ENCODE data around the gene DLG5.
A peak's percentile ranks its signal among the peaks of the same experiment; 100 is the strongest.

Gene DLG5

DNA sequence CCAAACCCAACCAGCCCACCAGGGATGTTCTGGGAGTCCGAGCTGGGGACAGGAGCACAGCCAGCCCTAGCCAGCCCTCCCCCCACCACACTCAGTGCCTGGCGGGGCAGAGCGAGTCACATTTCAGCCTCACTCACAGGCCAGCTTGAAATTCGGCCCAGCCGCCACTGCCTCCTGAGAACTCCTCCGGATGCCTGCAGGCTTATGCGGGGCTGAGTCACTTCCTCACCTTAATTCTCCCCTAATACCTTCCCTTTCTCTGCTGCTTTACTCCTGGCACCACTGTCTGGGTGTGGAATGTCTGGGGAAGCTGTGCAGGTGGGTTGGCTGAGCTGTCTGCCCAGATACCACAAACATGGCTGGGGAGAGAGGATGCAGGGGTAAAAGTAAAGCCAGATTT is 22.6 kb upstream of the DLG5 start:
- no peak for DNase-seq (ENCODE audit: low read depth in 2 of 2)

DNA sequence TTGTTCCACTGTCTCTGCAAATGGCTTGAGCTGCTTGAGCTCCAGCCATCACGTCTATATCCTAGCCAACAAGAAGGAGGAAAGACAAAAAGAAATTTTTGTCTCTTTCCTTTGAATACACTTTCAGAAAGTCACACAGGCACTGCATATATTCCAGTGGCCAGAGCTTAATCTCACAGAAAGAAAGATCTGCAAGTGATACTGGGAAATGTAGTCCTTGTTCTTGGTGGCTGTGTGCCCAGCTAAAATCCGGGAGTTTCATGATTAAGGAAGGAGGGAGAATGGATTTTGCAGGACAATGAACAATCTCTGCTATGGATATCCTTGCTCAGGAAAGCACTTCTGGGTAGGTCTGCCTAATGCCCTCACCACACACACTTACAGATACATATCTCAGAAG is 19.5 kb upstream of the DLG5 start:
- DNase-seq (ENCODE audit: low read depth in 2 of 2), result no peak

DNA sequence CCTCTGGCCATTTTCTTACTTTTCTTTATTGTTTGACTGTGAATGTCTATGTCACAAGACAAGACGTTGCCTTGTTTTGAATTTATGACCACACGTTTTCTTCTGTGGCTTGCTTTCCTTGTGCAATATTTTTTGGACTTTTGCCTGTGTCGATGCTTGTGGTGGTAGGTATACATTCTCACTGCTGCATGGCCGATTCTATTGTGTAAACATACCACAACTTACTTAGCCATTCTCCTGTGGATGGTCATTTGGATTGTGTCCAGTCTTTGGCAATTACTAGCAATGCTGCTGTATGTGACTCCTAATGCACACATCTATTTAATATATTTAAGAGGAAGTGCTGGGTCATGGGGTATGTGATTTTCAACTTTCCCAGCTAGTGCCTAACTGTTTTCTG is 18.0 kb upstream of the DLG5 start:
- no peak for DNase-seq (ENCODE audit: low read depth in 2 of 2)

DNA sequence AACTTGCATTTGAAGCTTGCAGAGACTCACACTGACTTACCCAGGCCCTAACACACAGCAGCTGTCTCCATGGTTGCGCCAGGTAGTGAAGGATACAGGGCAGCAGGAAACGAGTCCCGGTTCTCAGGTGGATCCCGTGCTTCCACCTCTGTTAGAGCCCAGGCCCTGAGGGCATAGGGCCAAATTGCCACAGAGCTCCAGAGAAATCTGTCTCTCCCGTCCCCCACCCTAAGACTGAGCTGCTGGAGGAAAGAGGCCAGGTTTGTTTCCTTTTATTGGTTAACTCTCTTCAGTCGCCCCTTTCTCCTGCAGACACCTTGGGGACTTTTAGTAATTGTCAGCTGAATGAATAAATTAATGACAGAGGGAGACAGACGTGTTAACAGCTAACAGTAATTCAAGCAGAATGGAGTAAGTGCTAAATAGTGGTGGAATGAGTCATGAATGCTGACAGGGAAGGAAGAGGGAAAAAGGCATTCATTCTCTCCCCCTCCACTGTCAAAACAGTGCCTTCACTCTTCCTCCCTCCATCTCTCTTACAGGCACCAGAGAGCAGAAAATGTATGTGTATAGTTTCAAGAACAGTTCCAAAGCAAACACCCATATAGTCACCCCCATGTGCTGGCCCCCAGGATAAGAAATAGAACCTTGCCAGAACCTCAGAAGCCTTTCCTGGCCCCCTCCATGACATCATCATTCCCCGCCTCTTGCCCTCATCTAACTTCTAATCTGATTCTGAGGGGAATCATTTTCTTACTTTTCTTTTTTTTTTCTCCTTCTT is 16.8 kb upstream of the DLG5 start:
- DNase-seq (ENCODE audit: low read depth in 2 of 2), result no peak

DNA sequence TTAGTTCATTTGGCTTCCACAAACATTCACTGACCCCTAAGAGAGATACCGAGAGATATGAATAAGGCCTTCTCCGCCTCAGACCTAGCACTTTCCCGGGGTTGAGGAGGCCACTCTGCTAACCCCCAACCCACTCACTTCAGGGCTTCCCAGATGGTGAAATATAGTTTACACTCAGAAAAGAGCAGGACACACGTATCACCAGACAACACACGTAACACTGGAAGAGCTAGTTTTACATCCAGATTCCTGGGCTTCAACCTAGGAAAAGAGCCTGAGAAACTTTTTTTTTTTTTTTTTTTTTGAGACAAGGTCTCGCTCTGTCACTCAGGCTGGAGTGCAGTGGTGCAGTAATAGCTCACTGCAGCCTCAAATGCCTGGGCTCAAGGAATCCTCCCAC is 15.2 kb upstream of the DLG5 start:
- DNase-seq (ENCODE audit: low read depth in 2 of 2), result no peak

DNA sequence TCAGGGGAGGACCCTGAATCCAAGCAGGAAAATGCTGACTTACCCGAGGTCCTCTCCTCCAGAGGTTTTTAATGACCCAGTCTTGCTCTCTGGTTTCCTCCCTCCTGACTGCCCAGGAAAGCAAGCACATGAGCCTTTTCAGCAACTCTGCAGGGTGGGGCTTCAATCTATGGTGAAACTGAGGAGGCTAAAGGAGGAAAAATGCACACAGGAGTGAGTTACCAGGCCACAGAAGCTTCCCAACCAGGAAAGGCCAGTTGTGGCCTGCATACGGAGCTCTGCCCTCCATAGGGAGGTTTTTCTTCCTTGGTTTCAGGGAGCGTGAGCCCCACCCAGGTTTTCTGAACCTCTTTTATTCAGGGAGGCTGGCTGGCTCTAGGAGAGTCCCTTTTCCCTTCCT is 14.1 kb upstream of the DLG5 start:
- no peak for DNase-seq (ENCODE audit: low read depth in 2 of 2)

DNA sequence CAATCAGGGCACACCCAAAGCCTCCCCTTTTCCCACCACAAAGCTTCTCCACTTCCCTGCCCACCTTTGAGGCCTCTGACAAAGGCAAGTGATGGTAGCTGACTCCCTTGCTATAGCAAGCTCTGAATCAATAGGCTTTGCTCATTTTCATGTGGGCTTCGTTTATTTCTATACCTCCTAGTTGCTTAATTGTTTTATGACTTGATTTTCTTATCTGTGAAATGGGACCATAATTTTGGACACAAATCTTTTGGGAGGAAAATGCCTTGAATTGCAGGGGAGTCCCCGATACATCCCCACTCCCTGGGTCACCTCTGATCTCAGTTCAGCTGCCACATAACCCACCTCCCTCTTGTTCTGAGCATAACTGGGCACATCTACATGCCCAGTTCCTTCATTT is 13.7 kb upstream of the DLG5 start:
- DNase-seq (ENCODE audit: low read depth in 2 of 2), result no peak

DNA sequence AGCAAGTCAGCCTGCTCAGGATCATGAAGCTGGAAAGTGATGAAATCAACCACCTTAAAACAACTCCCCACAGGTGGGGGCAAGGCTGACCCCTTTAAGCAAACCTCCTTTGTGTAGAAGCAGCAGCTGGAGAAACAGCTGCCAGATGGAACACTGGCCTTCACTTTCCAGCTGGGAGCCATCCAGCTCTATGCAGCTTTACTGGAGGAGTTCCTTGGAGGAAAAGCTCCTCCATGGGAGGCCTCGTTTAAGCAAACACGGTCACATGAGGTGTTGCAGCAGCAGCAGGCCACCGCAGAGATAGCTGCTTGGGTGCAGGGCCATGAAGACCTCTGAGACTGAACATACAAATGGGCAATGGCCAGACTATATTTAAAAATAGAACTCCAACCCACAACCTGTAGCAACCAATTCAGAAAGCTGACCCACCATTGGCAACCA is 13.0 kb upstream of the DLG5 start:
- no peak for DNase-seq (ENCODE audit: low read depth in 2 of 2)

DNA sequence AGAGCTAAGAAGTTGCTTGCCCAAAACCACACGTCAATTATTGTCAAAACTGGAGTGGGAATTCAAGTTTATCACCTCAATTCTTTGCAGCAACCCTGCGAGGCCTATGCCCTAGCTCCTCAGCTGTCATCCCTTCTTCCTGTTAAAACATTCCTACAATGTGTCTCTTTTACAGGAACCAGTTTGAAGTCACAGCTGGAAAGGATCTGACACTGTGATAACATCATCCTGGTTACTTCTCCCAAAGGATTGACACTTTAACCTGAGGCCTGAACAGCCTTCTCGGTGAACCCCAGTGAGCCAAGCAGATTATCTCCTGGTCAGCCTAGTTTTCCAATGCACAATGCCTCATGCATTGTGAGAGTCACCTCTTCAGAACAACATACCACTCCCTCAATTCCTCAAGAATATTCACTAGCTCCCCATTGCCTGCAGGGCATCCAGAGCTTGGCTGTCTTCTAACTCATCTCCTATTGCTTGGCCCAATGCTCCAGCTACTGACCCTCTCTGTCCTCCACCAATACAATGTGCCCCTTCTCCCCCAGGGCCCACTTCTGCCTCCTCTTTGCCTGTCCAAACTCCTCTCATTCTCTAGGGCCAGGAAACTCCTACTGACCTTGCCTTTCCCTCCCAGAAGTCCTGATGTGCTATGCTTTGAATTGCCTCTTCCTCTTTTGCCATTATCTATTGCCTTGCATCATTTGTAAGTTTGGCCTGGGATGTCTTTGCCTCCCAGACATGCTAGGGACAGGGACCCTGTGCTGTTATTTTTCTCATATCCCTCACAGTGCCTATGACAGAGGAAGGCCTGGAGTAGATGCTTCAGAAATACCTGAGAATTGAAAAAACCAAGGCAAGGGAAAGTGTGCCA is 10.4 kb upstream of the DLG5 start:
- DNase-seq (ENCODE audit: low read depth in 2 of 2), result no peak

DNA sequence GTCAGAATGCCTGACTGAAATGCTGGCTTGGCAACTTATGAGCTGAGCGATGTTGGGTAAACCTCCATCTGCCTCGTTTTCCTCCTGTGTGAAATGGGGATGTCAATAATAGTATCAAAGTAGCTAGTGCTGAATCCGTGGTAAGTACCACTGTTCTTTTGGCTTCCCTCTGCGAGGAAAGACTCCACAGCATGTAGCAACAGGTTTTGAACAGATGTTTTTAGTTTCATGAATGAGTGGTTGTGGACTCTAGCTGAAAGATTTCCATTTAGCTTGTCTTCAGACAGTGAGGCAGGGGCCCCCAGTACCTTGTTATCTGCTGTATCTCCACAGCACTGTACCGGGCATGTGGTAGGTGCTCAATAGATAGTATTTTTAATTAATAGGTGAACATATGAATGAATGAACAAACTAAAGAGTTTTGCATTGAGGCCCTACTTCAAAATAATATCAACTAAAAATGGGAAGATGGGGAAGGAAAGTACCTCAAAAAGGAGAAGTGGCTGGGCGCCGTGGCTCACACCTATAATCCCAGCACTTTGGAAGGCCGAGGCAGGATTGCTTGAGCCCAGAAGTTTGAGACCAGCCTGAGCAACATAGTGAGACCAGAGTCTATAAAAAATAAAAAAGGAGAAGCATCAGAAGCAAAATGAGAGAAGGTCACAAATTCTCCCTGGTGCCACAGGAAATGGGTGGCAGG is 5.6 kb upstream of the DLG5 start:
- DNase-seq (ENCODE audit: low read depth in 2 of 2), result no peak

DNA sequence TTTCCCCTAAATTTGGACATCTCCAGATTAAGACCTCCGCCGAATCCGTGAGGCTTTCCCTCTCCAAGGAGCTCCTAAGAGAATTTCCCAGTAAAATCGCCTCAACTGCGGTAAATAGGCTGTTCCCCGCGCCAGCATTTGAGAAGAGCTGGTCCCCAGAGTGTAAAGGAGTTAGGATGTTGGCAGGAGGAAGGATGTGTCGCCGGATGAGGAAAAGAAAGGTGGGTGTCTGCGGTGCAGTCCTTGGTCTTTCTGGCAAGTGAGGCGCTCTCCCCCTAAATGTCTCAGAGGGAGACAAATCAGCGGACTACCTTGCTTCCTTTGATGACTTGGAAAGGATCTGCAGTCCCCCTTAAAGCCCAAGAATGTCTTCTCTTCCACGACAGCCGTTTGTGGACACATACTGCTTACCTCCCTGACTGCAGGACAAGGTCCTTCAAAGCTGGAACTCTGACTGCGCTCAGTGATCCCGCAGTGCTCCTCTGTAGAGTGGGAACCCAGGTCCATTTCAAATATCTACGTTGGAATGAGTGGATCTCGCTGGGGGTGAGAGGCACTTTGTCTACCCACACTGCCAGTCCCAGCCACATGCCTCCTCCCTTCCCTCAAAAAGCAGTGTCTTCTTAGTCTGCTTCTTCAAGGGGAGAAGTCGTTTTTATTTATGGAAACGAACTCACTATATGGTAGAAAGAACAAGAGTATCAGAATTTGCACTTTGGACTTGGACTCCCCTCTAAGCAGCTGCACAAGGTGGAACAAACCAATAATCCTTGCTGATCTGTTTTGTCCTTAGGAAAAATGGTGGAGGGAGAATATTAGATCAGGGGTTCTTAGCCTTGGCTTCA is 1.1 kb upstream of the DLG5 start:
- no peak for DNase-seq (ENCODE audit: low read depth in 2 of 2)

DNA sequence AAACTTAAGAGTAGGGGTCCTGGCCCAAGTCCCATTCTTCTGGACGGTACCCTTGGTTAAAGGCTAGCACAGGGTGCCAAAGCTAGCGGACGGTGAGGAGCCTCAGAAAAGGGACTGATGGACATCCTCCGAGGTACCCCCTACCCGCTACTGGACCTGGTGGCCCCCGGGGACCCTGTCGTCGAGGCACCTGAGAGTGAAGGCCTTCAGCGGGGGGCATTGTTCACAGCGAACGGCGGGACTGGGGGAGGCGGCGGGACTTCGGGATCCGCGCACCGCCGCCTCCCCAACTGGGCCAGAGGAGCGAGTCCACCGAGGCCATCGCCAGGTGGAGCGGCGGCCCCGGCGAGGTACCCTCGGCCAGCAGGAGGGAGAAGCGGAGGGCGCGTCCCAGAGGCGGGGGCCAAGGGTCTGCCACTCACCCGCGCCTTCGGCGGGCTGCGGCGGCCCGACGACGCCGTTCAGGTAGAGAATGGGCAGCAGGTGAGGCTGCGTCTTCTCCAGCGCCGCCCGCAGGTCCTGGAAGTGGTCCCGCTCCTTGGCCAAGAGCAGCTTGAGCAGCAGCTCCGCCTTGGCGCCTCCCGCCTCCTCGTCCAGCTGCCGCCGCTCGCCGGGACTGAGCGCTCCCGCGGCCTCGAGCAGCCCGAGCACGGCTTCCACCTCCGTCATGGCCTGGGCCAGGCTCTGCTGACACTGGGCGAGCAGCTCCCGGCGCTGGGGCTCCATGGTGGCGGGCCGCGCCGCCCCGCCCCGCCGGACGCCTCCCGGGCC is 575 bp downstream of the DLG5 start:
- peak in 1 of 2 donors; percentile 1 for DNase-seq (ENCODE audit: low read depth in 2 of 2)

DNA sequence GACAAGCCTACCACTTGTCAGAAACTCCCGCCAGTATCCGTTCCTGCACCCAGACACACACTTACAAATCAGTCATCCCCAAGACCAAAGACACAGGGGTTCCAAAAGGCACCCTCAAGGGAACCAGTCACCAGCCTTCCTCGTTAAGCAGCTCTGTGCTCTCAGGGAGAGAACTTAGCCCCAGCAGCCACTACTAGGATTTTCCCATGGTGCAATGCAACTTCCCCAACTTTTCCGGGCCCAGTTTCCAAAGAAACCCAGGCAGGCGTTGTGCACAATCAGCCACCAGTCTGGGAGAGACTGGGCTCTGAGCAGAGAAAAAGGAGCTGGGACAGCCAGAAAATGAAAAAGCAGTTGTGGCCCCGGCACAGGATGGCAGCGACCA is 1.2 kb downstream of the DLG5 start:
- DNase-seq (ENCODE audit: low read depth in 2 of 2), result no peak

DNA sequence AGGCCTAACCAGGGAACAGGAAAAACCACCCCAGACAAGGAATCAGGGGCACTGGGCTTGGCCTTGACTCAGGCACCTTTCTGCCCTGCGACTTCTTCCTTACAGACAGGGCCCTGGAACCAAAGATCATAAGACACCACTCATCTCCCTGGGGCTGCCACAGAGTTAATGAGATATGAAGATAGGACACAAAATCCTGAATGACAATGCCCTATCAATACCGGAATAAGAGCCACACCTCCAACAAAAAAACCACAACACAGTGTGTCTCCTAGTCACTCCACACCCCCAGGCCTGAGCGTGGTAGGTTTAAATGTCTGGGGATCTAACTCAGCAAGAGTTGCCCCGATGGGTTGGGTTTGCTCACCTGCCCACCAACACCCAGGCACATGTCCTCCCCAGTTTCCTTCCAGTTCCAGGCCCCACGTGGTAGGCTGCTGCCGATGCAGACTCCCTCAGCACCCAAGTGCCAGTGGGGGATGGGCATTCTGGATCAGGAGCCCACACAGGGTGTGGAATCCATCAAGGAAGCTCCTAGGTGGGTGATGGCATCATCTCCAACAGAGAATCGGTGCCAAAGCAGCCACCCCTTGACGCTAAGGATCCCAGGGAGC is 3.9 kb downstream of the DLG5 start:
- no peak for DNase-seq (ENCODE audit: low read depth in 2 of 2)

DNA sequence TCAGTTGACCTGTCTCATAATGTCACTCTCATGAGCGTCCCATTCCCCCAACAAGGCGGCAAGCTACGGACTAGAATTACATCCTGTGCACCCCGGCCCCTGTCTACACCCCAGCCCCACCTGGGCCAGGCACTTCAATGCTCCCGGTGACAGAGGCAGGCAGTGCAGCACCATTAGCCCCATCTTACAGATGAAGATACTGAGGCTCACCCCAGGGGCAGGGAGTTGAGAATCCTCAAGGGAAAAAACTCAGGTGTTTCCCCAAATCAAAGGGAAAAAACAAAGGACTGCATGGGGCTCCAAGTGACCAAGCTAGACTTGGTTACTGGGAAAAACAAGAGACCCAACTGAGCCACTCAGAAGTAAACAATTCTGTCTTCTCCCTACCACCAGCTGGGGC is 4.5 kb downstream of the DLG5 start:
- DNase-seq (ENCODE audit: low read depth in 2 of 2), result no peak

DNA sequence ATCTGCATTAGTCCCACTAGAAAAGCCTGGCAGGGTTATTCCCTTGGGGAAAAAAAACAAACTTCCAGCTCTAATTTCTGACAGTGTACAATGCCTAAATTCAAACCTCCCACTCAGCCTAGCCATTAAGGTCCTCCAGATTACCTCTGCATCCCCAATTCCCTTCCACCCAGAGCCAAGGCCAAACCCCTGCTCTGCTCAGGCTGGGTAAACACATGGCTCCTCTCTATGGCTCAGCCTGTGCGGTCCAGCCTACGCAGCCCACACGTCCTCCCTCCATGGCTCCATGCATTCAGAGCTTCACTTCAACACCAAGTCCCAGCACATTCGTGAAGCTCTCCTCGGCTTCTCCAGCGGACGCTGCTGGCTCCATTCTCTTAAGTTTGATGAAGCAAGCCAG is 5.2 kb downstream of the DLG5 start:
- DNase-seq (ENCODE audit: low read depth in 2 of 2), result no peak

DNA sequence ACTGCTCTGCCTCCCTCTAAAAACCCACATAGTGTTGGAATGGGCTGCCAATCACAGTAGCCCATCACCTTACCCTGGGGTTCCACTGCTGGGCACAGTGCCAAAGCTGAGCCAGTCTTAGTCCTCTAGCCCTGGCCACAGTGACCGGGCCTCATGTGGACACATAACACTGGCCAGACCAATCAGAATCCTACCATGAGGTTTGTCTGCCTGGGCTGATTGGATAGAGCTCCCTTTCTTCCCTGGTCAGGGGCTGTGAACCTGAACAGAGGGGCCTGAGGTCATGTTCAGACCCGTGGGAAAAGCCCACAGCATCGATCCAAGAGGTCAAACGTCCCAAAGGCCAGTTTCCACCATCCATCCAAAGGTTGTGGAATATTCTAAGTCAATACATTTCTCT is 6.1 kb downstream of the DLG5 start:
- no peak for DNase-seq (ENCODE audit: low read depth in 2 of 2)

DNA sequence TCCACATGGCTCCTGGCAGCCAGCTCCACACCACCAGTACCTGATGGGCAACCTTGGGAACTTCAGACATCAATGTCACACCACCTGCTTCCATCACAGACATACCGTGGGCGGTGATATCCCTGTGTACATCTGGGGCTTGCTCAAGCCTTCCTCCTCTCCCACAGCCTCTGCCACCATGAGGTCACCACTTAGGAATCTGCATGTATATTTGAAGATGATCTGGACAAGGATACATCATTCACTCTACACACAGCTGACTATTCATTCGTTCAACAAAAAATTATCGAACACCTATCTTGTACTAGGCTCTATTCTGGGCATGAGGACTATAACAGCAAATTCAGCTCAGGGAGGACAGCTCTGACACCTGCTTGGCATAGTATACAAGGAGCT is 6.8 kb downstream of the DLG5 start:
- no peak for DNase-seq (ENCODE audit: low read depth in 2 of 2)

DNA sequence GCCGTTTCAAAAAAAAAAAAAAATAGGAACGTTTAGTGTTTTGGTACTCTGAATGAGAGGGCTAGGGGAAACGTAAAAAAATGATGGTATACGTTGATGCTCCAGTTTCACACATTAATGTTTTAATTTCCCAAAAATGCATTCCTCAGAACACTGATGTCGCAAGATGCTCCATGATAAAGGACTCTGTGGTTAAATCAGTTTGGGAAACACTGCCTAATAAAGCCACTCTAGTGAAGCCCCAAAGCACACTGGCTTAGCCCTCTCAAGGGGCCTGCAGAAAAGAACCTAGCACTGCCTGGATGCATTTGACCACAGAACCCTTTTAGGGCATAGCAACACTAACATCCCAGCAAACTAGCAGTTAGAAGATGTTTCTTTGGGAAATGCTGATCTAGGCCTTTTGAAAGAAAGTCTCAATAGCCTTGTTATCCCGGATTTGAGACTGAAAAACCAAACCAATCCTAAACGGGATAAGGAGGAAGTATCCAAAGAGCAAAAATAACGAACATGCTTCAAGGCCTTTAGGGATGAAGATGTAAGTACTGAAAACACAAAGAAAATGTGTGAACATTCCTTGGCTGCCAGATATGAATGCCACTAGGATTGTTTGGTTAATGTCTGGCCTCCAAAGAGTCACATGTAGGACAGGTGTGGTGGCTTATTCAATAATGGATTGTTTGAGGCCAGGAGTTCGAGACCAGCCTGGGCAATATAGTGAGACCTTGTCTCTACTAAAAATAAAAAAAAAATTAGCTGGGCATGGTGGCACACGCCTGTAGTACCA is 11.0 kb downstream of the DLG5 start:
- no peak for DNase-seq (ENCODE audit: low read depth in 2 of 2)

DNA sequence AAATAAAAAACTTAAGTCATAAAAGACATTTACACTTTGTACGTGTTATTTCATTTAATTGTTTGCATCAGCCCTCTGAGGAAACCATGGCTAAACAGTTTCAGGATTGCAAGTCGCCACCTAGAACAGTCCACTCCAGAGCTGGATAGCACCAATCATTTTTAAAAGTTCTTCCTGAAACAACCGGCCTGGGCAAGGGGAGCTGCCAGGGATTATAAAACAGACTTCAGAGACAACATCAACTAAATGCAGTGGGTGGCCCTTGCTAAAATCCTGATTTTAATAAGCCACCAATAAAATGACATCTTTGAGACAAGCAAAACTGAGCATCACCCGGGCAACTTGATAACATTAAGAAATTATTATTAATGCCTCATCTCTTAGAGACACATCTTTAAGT is 13.5 kb downstream of the DLG5 start:
- DNase-seq (ENCODE audit: low read depth in 2 of 2), result no peak

Measured in stimulated activated CD8-positive, alpha-beta memory T cell treated with anti-CD3 and anti-CD28 coated beads, Interleukin-7, amount 100 ng/mL, for 4 hours (primary cell).